Activated B cell treated with CpG ODN at 0.5 μM for 24 hours (primary cell): ENCODE measurements around the gene SCNN1G. TPM values are rescaled to one million over a fixed set of nuclear protein-coding genes. Genes with fewer than 3 reads are reported as not detected.

Source experiments
- ATAC-seq: fragments of 200-7000 bp; cut with Tn5 transposase; one replicate; pipeline ENCODE4 v1.10.0; 2021; ENCODE audit warnings: low read depth, mild to moderate bottlenecking, moderate library complexity
- CTCF ChIA-PET: fragments of 350-600 bp; sonication (Branson Sonifier 250); formaldehyde crosslinking; loops from one replicate; lab custom pipeline; 2021; ENCODE audit warnings: antibody characterized with exemption; lab: Charles Lee
- POLR2A ChIA-PET: fragments of 350-600 bp; sonication (Branson Sonifier 250); formaldehyde crosslinking; loops from one replicate; lab custom pipeline; 2021; ENCODE audit warnings: antibody characterized with exemption; lab: Charles Lee
- DNase-seq: peaks from one replicate; pipeline ENCODE4 v3.0.0; 2022
- H3K27ac Mint-ChIP-seq: one replicate; pipeline ENCODE4 v1.8.0; 2020; ENCODE audit warnings: mixed read lengths
- H3K27me3 Mint-ChIP-seq: one replicate; pipeline ENCODE4 v1.8.0; 2021; ENCODE audit warnings: mixed read lengths
- H3K36me3 Mint-ChIP-seq: one replicate; pipeline ENCODE4 v1.8.0; 2021; ENCODE audit warnings: low read depth, mixed read lengths
- H3K4me1 Mint-ChIP-seq: one replicate; pipeline ENCODE4 v1.8.0; 2021; ENCODE audit warnings: mixed read lengths
- H3K4me3 Mint-ChIP-seq: one replicate; pipeline ENCODE4 v1.8.0; 2020; ENCODE audit warnings: mild to moderate bottlenecking, mixed read lengths
- H3K9me3 Mint-ChIP-seq: one replicate; pipeline ENCODE4 v1.8.0; 2020; ENCODE audit warnings: mixed read lengths
- CTCF ChIP-seq: fragments of 200-600 bp; IDR thresholded peaks from one replicate; pipeline ENCODE4 v1.8.0; 2022; ENCODE audit warnings: antibody characterized with exemption, mild to moderate bottlenecking
- intact Hi-C: fragments of 100-400 bp; cut with micrococcal nuclease; formaldehyde crosslinking; loops from one replicate; pipeline ENCODE4 v1.15.1; 2024
- total RNA-seq: library from RNA; stranded (reverse); gene quantifications from 2 replicates; pipeline ENCODE4 v1.2.3, GENCODE V29; 2022

SCNN1G gene
- total RNA-seq, 1 donor from 2014 or later: not detected

- no peaks in the 10 kb centered on the region for H3K9me3 Mint-ChIP-seq
- CTCF ChIA-PET: no interaction called here
- peaks cover 11% of the 10 kb centered on the region for H3K27me3 Mint-ChIP-seq
- POLR2A ChIA-PET: no interaction called here
- peaks cover 8% of the 10 kb centered on the region for H3K4me1 Mint-ChIP-seq
- no peak overlapping the region for H3K4me3 Mint-ChIP-seq
- DNase-seq: no peak
- no peak for TF ChIP-seq CTCF
- no peak for ATAC-seq
- H3K27ac Mint-ChIP-seq: no peak overlapping the region
- no peaks in the 10 kb centered on the region for H3K36me3 Mint-ChIP-seq
- intact Hi-C loops: no loop called here
Observed at GRCh38 chr16:23215435-23215834, 32.9 kb downstream of the SCNN1G start.

- H3K9me3 Mint-ChIP-seq: no peaks in the 10 kb centered on the region
- intact Hi-C loops: no loop called here
- ChIA-PET POLR2A (no interaction called here), CTCF (no interaction called here)
- H3K27me3 Mint-ChIP-seq: peaks cover 10% of the 10 kb centered on the region
- no peak for TF ChIP-seq CTCF
- peaks cover 8% of the 10 kb centered on the region for H3K4me1 Mint-ChIP-seq
- H3K27ac Mint-ChIP-seq: no peak overlapping the region
- H3K4me3 Mint-ChIP-seq: no peak overlapping the region
- no peaks in the 10 kb centered on the region for H3K36me3 Mint-ChIP-seq
- DNase-seq (no peak), ATAC-seq (no peak)
Observed at GRCh38 chr16:23216658-23217246, 34.2 kb downstream of the SCNN1G start.

- no peaks in the 10 kb centered on the region for H3K9me3 Mint-ChIP-seq
- peaks cover 10% of the 10 kb centered on the region for H3K27me3 Mint-ChIP-seq
- intact Hi-C loops: no loop called here
- no peak for TF ChIP-seq CTCF
- no peak overlapping the region for H3K27ac Mint-ChIP-seq
- CTCF ChIA-PET: no interaction called here
- DNase-seq (no peak), ATAC-seq (no peak)
- H3K36me3 Mint-ChIP-seq: no peaks in the 10 kb centered on the region
- peaks cover 8% of the 10 kb centered on the region for H3K4me1 Mint-ChIP-seq
- H3K4me3 Mint-ChIP-seq: no peak overlapping the region
- POLR2A ChIA-PET: no interaction called here
Observed at GRCh38 chr16:23217646-23218045, 35.1 kb downstream of the SCNN1G start.

- ATAC-seq: no peak
- CTCF ChIA-PET: no interaction called here
- no peaks in the 10 kb centered on the region for H3K9me3 Mint-ChIP-seq
- TF ChIP-seq CTCF: no peak
- H3K27ac Mint-ChIP-seq: no peak overlapping the region
- no peaks in the 10 kb centered on the region for H3K36me3 Mint-ChIP-seq
- no peak overlapping the region for H3K4me3 Mint-ChIP-seq
- POLR2A ChIA-PET: no interaction called here
- intact Hi-C loops: no loop called here
- H3K27me3 Mint-ChIP-seq: peaks cover 7% of the 10 kb centered on the region
- H3K4me1 Mint-ChIP-seq: no peaks in the 10 kb centered on the region
- DNase-seq: no peak
Observed at GRCh38 chr16:23222929-23223328, 40.4 kb downstream of the SCNN1G start.

GRCh38 chr16:23223368-23223767 lies 40.8 kb downstream of the SCNN1G start:
- Mint-ChIP-seq H3K27me3 (peaks cover 7% of the 10 kb centered on the region), H3K4me3 (no peak overlapping the region), H3K36me3 (no peaks in the 10 kb centered on the region), H3K4me1 (no peaks in the 10 kb centered on the region), H3K9me3 (no peaks in the 10 kb centered on the region), H3K27ac (no peak overlapping the region)
- CTCF ChIA-PET: no interaction called here
- DNase-seq (no peak), ATAC-seq (no peak)
- intact Hi-C loops: no loop called here
- no peak for TF ChIP-seq CTCF
- POLR2A ChIA-PET: no interaction called here
